Stimulated activated CD8-positive, alpha-beta memory T cell treated with anti-CD3 and anti-CD28 coated beads, Interleukin-4, amount 100 ng/mL, for 1 hour (primary cell): ENCODE measurements around the gene ABCG2.

Experiments used
- DNase-seq, 2 donors: peaks; one replicate each; pipeline ENCODE4 v3.0.0-alpha.2; 2020; ENCODE audit warnings: low read depth in 2 of 2, low spot score in 1 of 2

ABCG2 gene

DNA sequence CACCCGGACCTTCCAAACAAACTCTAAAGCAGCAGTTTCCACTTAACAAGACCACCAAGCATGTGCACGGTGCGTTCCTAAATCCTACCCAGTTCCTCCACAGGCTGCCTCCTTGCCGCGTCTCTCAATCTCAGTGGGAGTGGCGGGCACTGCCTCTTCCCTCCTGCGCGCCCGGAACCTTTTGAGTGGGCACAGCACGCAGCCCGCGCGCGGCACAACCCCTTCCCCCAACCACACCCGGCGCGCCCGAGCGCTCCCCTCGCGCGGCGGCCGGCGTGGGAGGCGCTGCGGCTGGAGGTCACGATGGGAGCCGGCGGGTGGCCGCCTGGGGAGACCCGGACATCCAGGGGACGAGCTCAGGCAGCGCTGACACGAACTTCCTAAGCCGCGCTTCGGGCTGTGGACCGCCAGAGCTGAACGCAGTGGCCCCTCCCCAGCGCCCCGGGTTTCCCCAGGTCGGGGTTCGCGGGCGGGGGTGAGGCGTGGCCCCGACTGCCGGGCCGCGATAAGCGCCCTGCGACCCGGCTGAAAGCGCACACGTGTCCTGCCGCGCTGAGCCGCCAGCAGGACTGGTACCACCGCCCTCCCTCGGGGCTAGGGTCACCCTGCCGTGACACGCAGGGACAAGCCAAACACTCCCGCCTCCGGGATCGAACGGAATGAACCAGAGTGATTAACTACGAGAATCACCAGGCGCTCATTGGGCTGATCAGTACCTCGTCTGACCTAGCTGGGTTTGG is at the start of gene ABCG2:
TSS of gene ABCG2 (minus strand) at position 151 of the 740 bp plus-strand sequence. CDS start 18,644 bp downstream, outside the sequence.
- DNase-seq: no peak

DNA sequence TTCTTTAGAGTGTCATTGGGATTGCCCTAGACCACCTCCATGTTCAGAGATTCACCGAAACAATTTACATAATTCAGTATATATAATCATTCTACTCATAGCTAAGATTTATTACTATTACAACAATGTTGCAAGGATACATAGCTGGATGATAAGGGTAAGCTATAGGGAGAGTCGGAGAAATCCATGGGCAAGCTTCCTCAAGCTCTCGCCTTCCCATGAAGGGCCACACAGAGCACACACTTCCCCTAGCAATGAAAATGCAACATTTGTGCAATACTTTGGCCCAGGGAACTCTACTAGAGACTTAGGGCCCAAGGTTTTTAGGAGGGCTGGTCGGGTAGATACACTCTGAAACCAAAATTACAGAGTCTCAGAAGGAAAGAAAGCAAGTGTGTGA is 49.7 kb upstream of the ABCG2 start:
- DNase-seq: no peak

- no peak for DNase-seq
Observed at GRCh38 chr4:88207171-88207570, 48.7 kb upstream of the ABCG2 start.

DNA sequence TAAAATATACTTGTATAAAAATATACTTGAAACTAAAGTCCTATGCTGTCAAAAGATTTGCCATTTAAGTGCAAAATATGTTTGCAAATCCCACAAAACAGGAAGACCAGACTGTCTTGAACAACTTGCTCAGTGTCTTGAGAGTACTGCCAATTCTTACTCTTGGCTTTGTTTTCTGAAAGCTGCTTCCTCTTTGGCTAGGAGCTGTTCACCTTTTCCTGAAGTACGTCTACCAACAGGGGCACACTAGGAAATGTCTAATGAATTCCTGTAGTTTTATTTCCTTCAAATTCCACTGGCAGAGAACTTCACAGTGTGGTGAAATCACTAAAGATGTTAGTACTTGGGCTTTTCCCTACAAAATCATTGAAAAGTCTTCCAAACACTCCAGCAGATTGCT is 46.4 kb upstream of the ABCG2 start:
- DNase-seq: no peak

GRCh38 chr4:88202443-88202842 is 44.0 kb upstream of the ABCG2 start:
- DNase-seq: no peak

DNA sequence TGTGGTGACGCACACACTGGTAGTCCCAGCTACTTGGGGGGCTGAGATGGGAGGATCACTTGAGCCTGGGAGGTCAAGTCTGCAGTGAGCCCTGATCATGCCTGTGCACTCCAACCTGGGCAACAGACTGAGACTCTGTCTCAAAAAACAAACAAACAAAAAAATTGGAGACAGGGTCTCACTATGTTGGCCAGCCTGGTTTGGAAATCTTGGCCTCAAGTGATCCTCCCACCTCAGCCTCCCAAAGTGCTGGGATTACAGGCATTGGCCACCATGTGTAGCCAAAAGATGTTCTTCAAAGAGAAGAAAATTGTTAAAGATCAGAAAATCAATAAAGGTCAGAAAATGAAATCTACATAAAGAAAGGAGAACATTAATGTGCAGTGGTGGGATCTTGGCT is 41.7 kb upstream of the ABCG2 start:
- DNase-seq: no peak

DNA sequence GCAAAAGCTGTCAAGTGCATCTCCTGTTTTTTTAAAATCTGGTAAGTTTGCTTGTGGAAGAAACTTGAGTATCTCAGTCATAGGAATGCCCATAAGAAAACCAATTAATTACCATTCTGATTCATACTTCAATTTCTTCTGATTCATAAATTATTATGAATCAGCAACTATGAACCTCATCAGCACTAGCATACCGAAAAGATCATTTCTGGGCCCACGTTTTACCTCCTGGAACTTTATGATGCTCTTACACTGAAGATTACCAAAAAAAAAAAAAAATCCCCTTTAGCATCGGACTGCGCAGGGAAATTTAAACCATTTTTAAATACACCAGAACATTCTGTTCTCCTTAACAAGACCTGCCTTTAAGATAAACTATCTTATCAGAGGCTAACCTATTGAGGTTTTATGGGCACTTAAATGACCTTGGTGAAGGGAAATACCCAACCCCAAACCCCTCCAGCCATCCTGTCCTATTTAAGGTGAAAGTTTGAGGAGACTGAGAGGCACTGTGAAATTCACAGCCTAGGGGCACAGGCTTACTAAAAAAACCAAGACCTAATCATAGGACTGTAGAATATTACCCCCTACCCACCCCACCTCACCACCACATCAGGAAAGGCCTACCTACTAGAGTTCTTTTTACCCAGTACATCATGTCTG is 38.2 kb upstream of the ABCG2 start:
- DNase-seq: no peak

DNA sequence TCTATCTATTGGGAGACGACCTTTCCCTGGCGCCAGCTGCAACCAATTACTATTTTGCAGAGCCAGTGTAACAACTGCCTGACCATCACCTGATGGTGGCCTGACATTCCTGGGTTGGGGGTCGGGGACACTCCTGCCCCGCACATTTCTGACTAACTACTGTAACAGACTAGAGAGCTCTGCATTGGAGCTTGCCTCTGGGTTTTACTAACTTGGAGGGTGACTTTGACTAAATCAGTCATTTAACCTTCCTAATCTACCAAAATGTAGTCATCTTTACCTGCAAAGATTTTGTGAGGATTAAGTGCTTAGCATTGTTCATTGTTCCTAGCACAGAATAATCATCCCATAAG is 37.5 kb upstream of the ABCG2 start:
- no peak for DNase-seq

DNA sequence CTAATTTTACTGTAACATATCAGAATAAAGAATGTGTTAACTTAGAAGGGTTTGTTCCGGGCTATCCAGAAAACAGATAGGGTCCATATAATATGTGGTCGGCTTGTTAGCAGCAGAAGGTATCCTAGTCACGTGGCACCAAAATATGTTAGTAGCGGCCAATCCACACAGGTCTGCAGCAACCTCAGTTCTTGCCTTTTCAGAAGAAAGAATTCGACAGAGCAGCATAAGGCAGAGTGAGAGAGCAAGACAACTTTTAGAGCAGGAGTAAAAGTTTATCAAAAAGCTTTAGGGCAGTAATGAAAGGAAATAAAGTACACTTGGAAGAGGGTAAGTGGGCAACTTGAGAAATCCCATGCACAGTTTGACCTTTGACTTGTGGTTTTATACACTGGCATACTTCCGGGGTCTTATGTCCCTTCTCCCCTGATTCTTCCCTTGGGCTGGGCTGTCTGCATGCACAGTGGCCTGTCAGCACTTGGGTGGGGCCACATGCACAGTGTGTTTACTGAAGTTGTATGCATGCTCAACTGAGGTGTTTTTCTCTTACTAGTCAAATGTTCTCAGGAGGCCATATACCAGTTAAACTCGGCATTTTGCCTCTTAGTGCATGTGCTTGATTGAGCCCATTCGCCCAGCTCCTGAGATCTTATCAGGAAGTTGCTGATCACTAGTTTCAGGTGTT is 37.0 kb upstream of the ABCG2 start:
- no peak for DNase-seq

DNA sequence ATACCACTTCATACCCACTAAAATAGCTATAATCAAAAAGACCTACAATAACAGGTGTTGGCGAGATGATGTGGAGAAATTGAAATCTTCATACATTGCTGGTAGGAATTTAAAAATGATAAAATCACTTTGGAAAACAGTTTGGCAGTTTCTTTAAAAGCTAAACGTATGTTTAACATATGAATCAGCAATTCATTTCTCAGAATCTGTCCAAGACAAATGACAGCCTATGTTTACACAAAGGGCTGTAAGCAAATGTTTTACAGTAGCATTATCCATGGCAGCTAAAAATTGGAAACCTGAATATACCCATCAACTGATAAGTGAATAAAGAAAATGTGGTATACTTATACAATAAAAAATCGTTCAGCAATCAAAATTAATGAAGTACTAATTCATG is 33.0 kb upstream of the ABCG2 start:
- no peak for DNase-seq

GRCh38 chr4:88189881-88190585 is 31.6 kb upstream of the ABCG2 start:
- DNase-seq: no peak

GRCh38 chr4:88189418-88189738 is 30.9 kb upstream of the ABCG2 start:
- DNase-seq: no peak

- DNase-seq: no peak
Observed at GRCh38 chr4:88188738-88189417, 30.4 kb upstream of the ABCG2 start.

- DNase-seq: no peak
Observed at GRCh38 chr4:88187766-88188165, 29.3 kb upstream of the ABCG2 start.

DNA sequence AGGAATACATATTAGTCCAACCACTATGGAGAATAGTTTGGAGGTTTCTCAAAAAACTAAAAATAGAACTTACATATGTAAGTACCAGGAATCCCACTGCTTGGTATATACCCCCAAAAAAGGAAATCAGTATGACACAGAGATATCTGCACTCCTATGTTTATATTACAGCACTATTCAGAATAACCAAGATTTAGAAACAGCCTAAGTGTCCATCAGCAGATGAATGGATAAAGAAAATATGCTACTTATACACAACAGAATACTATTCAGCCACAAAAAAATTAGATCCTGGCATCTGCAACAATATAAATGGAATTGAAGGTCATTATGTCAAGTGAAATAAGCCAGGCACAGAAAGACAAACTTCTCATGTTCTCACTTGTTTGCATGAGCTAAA is 27.5 kb upstream of the ABCG2 start:
- DNase-seq: no peak

GRCh38 chr4:88179261-88179660 is 20.8 kb upstream of the ABCG2 start:
- DNase-seq: no peak

DNA sequence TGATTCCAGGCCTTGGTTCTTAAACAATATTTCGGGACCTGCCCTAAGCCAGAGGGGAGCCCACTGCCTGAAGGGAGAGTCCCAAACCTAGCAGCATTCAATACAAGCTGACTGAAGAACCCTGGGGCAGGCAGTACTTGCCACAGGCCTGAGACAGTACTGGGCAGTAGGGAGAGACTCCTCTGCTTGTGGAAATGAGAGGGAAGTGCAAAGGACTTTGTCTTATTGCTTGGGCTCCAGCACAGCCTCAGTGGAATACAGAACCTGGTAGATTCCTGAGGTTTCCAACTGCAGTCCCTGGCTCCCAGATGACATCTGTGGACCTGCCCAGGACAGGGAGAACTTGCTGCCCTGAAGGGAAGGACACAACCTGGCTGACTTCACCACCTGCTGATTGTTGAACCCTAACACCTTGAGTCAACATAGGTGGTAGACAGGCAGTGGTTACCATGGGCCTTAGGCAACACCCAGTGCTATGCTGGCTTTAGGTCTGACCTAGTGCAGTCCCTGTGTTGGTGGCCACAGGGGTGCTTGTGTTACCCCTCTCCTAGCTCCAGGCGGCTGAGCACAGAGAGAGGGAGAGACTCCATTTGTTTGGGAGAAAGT is 20.3 kb upstream of the ABCG2 start:
- no peak for DNase-seq

GRCh38 chr4:88177983-88178625 is 19.7 kb upstream of the ABCG2 start:
- DNase-seq: no peak

- DNase-seq: no peak
Observed at GRCh38 chr4:88172987-88173386, 14.5 kb upstream of the ABCG2 start.

DNA sequence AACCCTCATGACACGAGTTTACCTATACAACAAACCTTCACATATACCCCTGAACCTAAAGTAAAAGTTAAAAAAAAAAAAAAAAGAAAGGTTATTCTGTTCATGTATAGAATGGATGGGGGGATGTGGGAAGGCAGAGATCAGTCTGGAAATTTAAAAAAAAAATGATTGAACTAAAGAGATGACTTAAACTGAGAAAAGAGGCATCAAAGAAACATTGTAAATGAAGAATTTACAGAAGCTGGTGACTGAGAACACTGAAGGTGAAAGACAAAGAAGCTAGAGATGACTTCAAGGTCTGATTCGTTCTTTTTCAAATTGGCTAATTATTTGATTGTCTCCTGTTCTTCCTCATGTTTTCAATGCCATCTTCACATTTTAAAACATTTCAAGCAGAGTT is 12.8 kb upstream of the ABCG2 start:
- no peak for DNase-seq
